HUDEP-2 (cell line): Measurements from ENCODE around the gene ANKRD34A.

ENCODE experiments used
- DNase-seq, 76 experiments: peaks; one replicate each; lab custom pipeline; 2025; ENCODE audit not compliant: unreplicated experiment in 76 of 76; lab: John Stamatoyannopoulos, UW

The ANKRD34A gene

DNA sequence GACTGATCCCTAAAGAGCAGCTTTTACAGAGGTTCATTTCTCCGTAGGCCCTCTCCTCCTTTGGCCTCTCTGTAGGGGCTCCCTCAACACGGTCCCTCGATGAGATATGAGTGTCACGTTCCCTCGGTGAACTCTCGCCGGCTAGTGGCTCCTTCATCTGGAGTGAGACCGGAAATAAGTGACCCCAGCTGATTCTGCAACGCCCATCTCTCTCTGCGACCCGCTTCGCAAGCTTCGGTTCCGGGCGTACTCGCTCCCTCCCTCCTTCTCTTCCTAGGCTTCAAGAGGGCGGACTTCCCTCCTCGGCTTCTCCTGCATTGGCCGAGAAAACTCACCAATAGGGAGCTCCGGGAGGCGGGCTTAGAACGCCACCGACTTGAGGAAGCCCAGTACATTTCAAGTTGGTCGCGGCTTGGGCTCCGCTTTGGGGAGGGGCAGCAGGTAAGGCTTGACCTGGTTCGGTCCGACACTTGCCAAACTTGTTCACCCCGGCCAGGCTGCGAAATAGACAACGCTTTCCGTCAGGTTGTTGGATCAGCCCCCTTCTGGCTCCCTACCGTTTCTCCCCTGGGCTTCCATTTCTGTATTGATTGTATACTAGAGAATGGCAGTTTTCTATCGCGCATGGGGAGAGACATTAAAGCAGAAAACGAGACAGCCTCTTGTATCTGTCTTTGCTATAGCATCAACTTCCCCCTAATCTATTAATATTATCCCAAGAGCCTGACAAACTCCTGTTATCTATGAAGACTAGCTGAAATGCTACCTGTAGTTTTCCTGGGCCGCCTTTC is at the start of gene ANKRD34A, which contains the start of gene POLR3GL:
Gene ANKRD34A (minus strand): TSS at position 248 of the 791 bp plus-strand sequence. CDS start 2,816 bp downstream, outside the sequence.
Gene POLR3GL (plus strand): TSS at position 363 of the 791 bp plus-strand sequence. CDS start 10,176 bp downstream, outside the sequence.
- peak in 75 of 76 experiments; percentile 51 to 96 (median 88) for DNase-seq

DNA sequence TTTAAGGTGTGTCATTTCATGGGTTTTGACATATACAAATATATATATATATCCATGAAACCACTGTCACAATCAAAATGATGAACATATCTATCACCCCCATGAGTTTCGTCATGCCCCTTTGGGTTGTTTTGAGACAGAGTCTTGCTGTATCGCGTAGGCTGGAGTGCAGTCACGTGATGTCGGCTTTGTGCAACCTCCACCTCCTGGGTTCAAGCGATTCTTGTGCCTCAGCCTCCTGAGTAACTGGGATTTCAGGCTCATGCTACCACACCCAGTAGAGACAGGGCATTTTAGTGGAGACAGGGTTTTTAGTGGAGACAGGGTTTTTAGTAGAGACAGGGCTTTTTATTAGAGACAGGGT is 49.2 kb upstream of the ANKRD34A start:
- DNase-seq = no peak

DNA sequence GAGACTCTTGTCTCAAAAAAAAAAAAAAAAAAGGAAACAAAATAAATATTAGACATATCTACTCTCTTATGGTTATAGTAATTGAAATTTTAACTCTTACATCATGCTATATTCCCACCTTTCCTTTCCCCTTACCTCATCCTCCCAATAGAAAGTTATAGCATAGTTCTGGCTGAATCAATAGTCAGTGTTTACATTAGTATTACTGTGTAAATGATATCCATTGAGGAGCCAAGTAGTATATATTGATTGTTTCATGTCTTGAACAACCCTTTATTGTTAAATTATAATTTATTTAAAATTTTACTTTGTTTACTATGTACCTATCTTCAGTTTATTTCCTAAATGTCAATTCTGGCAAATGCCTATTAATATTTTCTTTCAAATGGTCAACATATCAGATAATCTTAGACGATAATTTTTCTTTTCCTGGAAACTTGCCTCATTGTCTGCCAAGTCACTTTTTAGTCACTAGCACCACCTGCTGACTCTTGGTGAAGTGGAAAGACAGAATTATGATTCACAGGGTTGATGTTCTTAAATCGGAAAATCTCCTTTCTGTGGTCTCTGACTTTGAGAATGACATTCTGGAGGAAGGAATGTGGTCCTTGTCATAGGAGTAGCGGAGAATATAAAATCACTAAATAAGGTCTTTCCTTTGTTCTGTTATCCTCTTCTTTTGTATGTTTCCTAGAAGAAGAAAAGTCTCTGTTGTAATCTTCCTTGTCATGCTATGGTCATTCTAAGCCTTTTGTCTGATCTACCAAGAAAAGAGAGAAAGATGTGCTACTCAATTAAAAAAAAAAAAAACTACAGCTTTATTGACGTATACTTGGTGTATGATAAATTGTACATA is 48.6 kb upstream of the ANKRD34A start:
- DNase-seq = peak in 40 of 76 experiments; percentile 7 to 79 (median 54)

DNA sequence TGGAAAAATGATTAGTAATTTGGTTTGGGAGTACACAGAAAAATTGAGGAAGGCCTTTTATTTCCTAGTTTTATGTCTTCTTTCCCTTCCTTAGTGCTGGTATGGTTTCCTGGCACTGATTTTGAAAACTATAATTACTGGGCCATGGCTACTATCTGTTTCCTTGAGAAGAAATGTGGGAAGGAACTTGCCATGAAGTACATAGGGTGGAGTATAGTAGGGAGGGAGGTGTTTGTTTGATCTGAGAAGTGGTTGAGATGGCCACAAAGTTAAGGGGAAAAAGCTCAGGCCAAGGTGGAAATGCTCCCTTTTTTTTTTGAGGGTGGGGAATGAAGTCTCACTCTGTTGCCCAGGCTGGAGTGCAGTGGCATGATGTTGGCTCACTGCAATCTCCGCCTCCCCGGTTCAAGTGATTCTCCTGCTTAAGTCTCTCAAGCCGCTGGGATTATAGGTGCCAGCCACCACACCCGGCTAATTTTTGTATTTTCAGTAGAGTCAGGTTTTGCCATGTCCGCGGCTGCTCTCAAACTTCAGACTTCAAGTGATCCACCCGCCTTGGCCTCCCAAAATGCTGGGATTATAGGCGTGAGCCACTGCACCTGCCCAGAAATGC is 45.9 kb upstream of the ANKRD34A start:
- DNase-seq = no peak

DNA sequence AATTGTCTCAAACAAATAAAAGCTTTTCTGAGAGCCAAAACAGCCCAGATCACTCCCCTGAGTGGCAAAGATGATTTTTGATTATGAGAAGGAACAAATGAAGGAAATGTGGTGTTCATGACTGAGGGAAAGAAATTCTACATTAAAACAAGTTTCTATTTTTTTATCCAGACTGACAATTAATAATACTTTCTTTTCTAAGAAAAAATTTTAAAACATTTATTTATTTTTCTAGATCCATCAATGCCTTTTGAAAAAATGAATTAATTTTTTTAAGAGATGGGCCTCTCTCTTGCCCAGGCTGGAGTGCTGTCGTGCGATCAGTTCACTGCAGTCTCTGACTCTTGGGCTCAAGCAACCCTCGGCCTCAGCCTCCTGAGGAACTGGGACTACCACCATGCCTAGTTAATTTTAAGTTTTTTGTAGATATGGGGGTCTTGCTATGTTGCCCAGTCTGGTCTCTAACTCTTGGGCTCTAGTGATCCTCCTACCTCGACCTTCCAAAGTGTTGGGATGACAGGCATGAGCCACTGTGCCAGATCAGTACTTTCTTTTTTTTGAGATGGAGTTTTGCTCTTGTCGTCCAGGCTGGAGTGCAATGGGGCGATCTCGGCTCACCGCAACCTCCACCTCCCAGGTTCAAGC is 43.2 kb upstream of the ANKRD34A start:
- no peak for DNase-seq

DNA sequence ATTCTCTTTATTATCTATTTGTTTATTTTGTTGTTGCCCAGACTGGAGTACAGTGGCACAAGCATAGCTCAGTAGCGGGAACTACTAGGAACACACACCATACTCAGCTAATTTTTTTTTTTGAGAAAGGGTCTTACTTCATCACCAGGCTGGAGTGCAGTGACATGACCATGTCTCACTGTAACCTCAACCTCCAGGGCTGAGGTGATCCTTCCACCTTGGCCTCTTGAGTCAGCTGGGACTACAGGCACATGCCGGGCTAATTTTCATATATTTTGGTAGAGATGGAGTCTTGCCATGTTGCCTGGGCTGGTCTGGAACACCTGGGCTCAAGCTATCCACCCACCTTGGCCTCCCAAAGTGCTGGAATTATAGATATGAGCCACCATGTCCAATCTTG is 37.3 kb upstream of the ANKRD34A start:
- no peak for DNase-seq

DNA sequence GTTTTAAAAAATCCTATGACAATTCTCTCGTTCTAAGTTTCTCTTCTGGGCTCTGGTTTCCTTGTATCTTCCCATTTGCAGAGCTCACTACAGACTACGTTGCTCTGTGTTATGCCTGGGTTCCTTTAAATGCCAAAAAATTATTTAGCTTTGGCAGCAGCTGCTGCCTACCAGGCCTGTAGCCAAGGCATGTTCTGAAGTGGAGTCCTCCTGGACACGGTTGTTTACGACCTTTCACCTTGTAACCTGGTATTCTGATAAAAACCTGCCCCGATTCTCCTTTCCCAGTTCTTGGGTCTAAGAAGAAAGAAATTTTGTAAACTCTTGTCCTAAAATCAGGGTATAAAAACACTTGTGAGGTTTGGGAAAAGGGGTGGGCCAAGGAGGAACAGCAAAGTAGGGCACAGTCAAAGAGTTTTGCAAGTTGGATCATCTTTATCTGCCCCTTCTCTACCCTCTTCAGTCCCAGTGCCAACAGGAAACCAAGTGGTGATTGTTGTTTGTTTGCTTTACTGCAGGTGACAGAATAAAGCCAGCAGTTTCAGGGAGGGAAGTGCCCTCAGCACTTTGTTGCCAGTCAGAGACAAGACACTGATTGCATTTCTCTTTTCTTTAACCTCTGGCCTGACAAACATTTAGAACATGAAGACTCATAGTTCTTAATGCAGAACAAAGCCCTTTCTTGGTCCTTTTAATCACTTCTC is 35.1 kb upstream of the ANKRD34A start:
- DNase-seq = peak in 1 of 76 experiments; percentile 32

DNA sequence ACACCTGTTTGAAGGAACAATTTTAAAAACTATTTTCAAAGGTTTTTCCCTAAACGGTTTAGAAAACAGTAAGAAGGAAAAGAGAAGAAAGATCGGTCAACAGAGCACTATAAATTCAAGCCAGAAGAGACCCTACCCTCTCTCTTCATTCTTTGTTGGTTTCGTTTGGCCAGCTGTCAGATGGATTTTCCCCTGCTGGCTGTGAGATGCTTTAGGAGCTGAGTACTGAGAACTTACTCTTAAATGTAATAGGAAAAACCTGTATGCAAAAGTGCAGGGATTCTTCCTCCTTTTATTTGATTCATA is 33.3 kb upstream of the ANKRD34A start:
- peak in 1 of 76 experiments; percentile 11 for DNase-seq

DNA sequence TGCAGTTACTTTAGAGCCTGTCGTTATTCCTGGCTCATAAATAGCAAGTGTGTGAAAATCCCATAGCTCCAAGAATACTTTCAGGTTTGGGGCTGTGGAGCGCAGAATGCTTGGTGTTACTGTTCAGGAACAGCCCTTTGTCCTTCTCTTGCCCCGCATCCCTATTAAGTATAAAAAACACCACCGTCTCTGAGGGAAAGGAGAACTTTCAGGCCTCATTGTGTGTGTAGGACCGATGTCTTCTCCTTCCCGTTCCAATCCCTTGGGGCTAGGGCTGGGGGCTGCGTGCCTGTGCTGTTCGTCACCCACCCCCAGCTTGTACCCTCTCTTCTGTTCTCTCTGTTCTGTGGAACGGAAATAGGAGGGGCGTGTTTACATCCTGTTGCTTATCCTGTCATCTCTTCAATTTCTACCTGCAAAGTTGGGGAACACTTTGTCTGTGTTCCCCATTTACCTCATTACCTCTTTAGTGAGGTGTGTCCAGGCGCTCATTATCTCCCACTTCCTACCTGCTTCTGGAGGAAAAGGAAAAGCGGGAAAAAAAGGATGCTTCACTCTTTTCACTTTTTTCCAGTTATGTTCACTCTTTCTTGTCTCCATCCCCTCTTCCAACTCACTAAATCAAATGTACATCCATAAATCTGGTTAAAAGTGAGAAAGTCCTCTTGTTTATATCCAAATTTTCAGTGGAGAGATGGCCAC is 32.8 kb upstream of the ANKRD34A start:
- DNase-seq = peak in 19 of 76 experiments; percentile 8 to 61 (median 34)

DNA sequence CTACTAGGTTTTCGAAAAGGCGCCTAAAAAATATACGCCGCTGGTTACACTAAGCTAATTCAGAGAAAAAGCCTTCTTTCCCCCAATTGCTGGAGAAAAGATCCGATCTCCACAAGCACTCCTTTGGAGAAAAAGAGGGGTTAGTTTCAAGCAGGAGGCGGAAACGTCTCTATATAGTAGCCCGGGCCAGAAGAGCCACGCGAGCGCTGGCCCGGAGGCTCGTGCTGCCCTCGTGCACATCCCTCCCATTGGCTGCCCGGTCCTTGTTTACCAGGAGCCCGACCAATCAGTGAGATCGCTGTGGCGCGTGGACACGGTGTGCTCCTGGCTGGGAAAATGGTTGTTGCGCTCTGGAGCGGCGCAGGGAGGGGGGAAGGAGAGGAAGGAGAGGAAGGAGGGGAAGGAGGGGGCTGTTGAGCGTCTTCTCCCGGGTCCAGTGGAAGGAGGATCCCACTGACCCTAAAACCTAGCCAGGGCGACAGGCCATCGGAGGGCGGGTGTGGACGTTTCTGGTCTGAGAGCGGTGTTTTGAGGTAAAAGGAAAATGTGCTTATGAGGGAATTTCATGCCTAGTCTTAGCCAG is 32.1 kb upstream of the ANKRD34A start, which contains the start of gene TXNIP:
Gene TXNIP (minus strand): TSS at position 147 of the 583 bp plus-strand sequence. CDS start 313 bp downstream, outside the sequence.
- DNase-seq = peak in 75 of 76 experiments; percentile 41 to 98 (median 95)

DNA sequence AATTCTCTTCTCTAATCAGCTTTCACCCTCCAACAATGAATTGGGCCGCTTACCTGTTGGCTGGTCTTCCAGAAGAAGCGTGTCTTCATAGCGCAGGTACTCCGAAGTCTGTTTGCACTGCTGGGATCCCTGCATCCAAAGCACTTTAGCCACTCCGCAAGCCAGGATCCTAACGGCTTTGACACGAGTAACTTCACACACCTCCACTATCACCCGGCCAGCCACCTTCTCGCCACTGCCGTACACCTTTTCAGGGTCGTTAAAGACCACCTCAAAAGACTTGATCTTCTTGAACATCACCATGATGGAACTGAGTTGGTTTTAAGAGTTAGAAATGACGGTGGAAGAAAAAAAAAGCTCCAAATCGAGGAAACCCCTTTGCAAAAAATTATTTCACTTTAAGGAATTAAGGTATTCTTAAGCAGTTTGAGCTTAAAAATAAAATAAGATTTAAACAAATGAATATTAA is 31.6 kb upstream of the ANKRD34A start:
- peak in 4 of 76 experiments; percentile 14 to 37 (median 22) for DNase-seq

DNA sequence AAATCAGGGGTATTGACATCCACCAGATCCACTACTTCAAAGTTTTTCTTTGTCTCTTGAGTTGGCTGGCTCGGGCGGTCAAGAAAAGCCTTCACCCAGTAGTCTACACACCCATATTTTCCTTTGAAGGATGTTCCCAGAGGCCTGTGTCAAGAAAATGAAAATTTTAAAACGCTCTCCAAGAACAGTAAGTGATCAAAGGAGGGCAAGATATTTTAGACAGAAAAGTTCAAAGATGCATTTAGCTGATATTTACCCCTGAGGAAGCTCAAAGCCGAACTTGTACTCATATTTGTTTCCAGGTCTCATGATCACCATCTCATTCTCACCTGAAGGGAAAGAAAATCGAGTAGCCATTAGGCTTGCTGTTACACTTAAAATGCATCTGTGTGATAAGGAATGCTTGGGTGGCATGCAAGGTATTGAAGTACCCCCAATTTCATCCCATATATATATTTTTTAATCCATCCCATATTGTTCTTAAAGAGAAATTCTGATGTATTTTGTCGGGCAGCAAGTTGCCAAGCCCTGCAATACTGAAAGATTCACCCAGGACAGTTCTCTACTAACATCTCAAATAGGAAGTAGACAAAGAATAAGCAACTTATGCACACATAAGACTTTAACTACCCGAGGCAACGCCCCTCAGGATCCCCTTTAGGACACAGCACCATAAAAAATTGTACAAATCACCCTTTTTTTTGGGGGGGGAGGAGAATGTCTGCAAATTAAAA is 30.9 kb upstream of the ANKRD34A start:
- no peak for DNase-seq

DNA sequence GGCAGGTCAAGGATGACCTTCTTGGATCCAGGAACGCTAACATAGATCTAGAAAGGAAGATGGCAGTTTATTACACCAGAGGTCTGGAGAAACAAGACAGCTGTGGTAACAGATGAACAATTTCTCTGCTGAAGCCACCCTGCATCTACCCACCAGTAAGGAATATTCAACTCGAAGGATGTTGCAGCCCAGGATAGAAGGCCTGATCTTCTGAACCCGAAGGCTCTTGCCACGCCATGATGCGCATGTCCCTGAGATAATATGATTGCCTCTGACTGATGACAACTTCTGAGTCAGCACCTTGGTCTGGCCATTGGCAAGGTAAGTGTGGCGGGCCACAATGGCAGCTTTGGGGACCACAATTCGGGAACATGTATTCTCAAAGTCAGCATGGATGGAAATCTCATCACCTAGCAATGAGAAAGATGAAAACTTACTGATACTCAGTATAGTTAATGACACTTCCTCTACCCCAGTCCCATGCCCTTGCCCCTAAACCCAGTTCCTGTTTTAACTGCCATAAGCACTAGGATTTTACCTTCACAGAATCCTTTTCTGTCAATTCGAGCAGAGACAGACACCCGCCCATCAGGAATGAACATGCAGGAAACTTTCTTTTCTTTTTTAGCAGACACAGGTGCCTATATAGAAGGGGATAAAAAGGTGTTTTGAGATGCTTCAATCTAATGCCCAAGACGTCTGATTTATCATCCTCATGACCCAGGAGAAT is 30.2 kb upstream of the ANKRD34A start:
- peak in 2 of 76 experiments; percentile 20 to 24 for DNase-seq

DNA sequence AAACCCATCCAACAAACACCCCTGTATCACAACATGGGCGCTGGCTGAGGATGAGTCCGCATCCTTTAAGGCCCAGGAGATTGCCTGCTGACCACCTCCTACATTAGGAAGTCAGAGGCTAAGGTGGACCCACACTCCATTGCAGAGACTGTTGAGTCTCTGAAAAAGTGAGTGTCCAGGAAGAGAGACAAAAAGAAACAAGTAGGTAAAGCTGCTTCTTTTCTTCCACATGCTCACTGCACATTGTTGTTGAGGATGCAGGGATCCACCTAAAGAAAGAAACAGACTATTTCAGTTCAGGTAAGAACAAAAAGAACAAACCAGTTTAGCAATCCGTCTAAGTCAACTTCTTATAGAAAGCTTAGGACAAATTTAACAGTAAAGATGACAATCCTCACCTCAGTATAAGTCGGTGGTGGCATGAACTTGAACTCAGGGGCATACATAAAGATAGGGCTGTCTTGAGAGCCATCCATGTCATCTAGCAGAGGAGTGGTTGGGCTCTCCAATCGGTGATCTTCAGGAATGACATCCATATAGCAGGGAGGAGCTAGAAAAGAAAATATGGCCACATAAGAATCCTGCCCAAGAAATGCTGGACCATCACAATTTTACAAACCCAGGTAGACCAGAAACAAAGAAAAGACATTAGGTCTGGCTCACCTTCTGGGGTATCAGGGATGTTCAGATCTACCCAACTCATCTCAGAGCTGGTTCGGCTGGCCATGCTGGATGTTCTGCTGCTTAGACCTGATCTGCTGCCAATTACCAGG is 29.4 kb upstream of the ANKRD34A start:
- no peak for DNase-seq

DNA sequence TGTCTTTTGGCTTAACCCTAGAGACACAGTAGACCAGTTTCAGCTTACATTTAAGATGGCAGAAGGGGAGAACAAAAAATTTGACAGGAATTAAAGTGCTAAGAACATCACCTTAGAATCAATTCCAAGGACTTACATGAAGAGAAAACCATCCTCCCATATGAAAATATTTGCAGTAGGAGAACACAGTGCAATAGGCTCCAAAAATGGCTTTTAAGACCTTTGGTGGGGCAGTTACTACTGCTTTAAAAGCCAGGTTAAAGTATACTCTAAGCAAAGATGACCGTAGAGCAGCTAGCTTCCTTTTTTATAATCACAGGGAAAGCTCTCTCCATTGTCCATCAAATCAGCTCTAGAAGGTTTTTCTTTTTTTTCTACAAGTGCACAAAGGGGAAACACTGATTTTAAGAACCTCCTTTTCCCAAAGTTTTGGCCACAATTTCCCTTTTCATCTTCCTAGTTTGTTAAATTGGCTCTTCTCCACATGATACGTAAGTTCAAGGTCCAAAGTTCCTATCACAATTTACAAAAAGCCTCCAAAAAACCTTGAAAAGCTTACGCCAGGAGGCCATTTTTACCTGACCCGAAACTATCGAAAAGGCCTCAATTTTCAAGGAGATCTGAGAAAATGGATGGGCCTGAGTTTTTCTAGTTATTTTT is 28.7 kb upstream of the ANKRD34A start:
- DNase-seq = no peak

DNA sequence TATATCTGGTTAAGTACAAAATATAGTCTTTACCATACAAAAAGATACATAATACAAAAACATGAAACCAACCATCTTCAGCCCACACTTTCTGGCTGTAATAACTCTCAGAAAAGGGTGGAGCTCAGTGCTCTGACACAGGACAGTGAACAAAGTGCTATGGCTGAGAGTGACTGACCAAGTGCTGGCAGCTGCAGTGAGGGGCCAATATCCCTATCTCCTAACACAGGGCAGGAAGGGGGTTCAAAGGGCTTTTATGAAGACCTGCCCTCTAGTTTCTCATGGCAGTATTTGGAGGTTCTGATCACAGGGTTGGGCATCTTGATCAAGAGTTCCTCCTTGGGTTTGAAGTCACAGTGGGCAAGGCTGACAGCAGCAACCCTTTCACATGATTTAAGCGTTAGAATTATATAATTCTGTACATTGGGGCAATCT is 28.1 kb upstream of the ANKRD34A start:
- DNase-seq = peak in 4 of 76 experiments; percentile 19 to 35 (median 25)
